T-cell (primary cell): ENCODE measurements around the gene SF3A1. TPM values are rescaled to one million over a fixed set of nuclear protein-coding genes. Genes with fewer than 3 reads are reported as not detected.
"Not testable (repeated sequence)": the region's sequence is repeated elsewhere in the genome, so short reads cannot be mapped to it uniquely, and the experiment has no call there.

Source experiments
- ATAC-seq, 4 experiments: fragments of 200-7000 bp in 3 of 4; fragments of 150-1000 bp in 1 of 4; cut with Tn5 transposase; replicated peaks in 1 of 4; 1 replicate in 3 of 4; 2 replicates in 1 of 4; pipeline ENCODE4 v1.10.0; 2021; ENCODE audit warnings: moderate library complexity in 3 of 4, mild to moderate bottlenecking in 2 of 4, moderate number of reproducible peaks in 1 of 4
- CTCF ChIA-PET, 2 donors: fragments of 300-600 bp; sonication (Branson Sonifier 250); formaldehyde crosslinking; loops; one replicate each; lab custom pipeline; 2022; ENCODE audit warnings: antibody characterized with exemption in 2 of 2; lab: Charles Lee
- POLR2A ChIA-PET, 2 donors: fragments of 300-600 bp; sonication (Branson Sonifier 250); formaldehyde crosslinking; loops; one replicate each; lab custom pipeline; 2022; ENCODE audit warnings: antibody characterized with exemption in 2 of 2; lab: Charles Lee
- DNase-seq, 35 experiments: peaks; one replicate each; pipeline versions ENCODE4 v3.0.0 to v3.0.0-alpha.2; 2013 to 2023
- H3K27ac ChIP-seq: one replicate; pipeline ENCODE4 v1.5.1; 2013; ENCODE audit warnings: low read length
- H3K27me3 ChIP-seq, 2 experiments: replicated peaks in 1 of 2; 1 replicate in 1 of 2; 2 replicates in 1 of 2; pipeline versions ENCODE4 v1.6.1 to v1.7.0; 2013; ENCODE audit warnings: low read length in 1 of 2, mixed read lengths in 1 of 2; ENCODE audit not compliant: control insufficient read depth in 2 of 2, insufficient read depth in 2 of 2; ENCODE audit errors: extremely low read depth in 1 of 2
- H3K36me3 ChIP-seq, 2 donors: 1 replicate in 1 of 2; 2 replicates in 1 of 2; pipeline versions ENCODE4 v1.6.1 to v1.7.0; 2013; ENCODE audit warnings: low read length in 1 of 2; ENCODE audit not compliant: control insufficient read depth in 2 of 2, insufficient read depth in 1 of 2; ENCODE audit errors: extremely low read depth in 1 of 2
- H3K4me1 ChIP-seq, 2 experiments: 1 replicate in 1 of 2; 2 replicates in 1 of 2; pipeline versions ENCODE4 v1.6.1 to v1.7.0; 2013; ENCODE audit warnings: low read length in 2 of 2, mixed read lengths in 1 of 2; ENCODE audit not compliant: insufficient read depth in 2 of 2, control insufficient read depth in 1 of 2; ENCODE audit errors: extremely low read depth in 1 of 2
- H3K4me3 ChIP-seq, 2 donors: 1 replicate in 1 of 2; 2 replicates in 1 of 2; pipeline versions ENCODE4 v1.5.1 to v1.7.0; 2013; ENCODE audit warnings: mild to moderate bottlenecking in 2 of 2, low read length in 1 of 2, moderate library complexity in 1 of 2; ENCODE audit not compliant: control insufficient read depth in 1 of 2; ENCODE audit errors: extremely low read depth in 1 of 2
- H3K9me3 ChIP-seq: 2 replicates; pipeline ENCODE4 v1.7.0; 2013
- H3K27ac Mint-ChIP-seq, 2 donors: one replicate each; pipeline ENCODE4 v1.8.0; 2020 to 2021; ENCODE audit warnings: mild to moderate bottlenecking in 2 of 2, mixed read lengths in 2 of 2
- H3K27me3 Mint-ChIP-seq, 2 donors: one replicate each; pipeline ENCODE4 v1.8.0; 2021 to 2022; ENCODE audit warnings: mixed read lengths in 2 of 2
- H3K36me3 Mint-ChIP-seq: one replicate; pipeline ENCODE4 v1.8.0; 2021; ENCODE audit warnings: mixed read lengths
- H3K4me1 Mint-ChIP-seq, 3 donors: one replicate each; pipeline ENCODE4 v1.8.0; 2020 to 2022; ENCODE audit warnings: mixed read lengths in 3 of 3, mild to moderate bottlenecking in 1 of 3
- H3K4me3 Mint-ChIP-seq, 3 donors: one replicate each; pipeline ENCODE4 v1.8.0; 2020 to 2022; ENCODE audit warnings: mild to moderate bottlenecking in 3 of 3, mixed read lengths in 3 of 3, moderate library complexity in 3 of 3
- H3K9me3 Mint-ChIP-seq, 3 donors: one replicate each; pipeline ENCODE4 v1.8.0; 2020 to 2022; ENCODE audit warnings: mixed read lengths in 3 of 3
- WGBS: methylation state at CpG from one replicate; pipeline ENCODE4 v1.1.5; 2013; ENCODE audit warnings: missing lambda C conversion rate; ENCODE audit not compliant: insufficient coverage; 5-methylcytosine and 5-hydroxymethylcytosine counted together
- total RNA-seq, 35 experiments: library from RNA in 6 of 35; stranded (reverse) in 6 of 35; fragments of 120-200 nt in 1 of 35; gene quantifications; one replicate each; pipeline versions ENCODE4 v1.2.1 to v1.2.4 and lab custom pipeline; 2013 to 2026

SF3A1 gene
- total RNA-seq, 5 donors from 2014 or later (not counting 1 experiment from before 2014, with no cell fraction given): 272 to 323 (median 292) TPM

DNA sequence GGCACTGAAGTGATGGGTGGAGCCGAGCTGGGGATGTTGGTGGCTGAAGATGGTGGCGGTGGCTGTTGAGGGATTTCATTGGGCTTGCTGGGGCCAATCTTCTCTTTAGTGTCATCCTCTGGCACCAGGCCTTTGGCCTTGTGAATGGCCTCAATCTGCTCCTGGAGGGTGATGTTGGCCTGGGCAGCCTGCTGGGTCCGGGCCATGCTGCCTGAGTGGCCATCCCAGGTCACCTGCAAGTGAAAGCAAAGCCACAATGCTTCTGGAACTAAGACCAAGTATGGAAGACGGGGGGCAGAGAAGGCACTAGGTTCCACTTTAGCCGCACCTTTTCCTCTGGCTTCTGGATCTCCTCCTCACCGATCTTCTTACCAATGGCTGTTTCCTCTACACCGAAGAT, 17.9 kb downstream of the SF3A1 start:
- Mint-ChIP-seq H3K36me3 (peaks cover 76% of the 10 kb centered on the region), H3K4me1 (peaks cover 0 to 2% (median 0%) of the 10 kb centered on the region in 3 donors), H3K27me3 (no peaks in the 10 kb centered on the region), H3K4me3 (no peak overlapping the region), H3K27ac (no peak overlapping the region), H3K9me3 (no peaks in the 10 kb centered on the region)
- Histone ChIP-seq H3K4me1 (no peaks in the 10 kb centered on the region), H3K4me3 (no peak overlapping the region), H3K9me3 (no peaks in the 10 kb centered on the region), H3K27me3 (no peaks in the 10 kb centered on the region), H3K36me3 (peaks cover 45 to 99% of the 10 kb centered on the region in 2 donors), H3K27ac (no peak overlapping the region)
- POLR2A ChIA-PET: interaction anchor here in 1 of 2 donors (0.6 kb wide), 1 partner anchor 1001 kb away, joined by 3 read pairs; no protein-coding TSS in a partner anchor
- CTCF ChIA-PET: no interaction called here
- WGBS: 98% methylated on average over 7 of the region's 7 CpGs
- ATAC-seq: no peak
- DNase-seq: no peak

- H3K4me1 ChIP-seq, H3K4me3 Mint-ChIP-seq, H3K27ac ChIP-seq, H3K4me3 ChIP-seq, H3K27me3 ChIP-seq, H3K4me1 Mint-ChIP-seq, DNase-seq, H3K27ac Mint-ChIP-seq, H3K9me3 Mint-ChIP-seq, ATAC-seq, H3K27me3 Mint-ChIP-seq, H3K9me3 ChIP-seq: not testable (repeated sequence)
- ChIA-PET POLR2A (interaction anchor here in 1 of 2 donors (0.6 kb wide), 2 partner anchors 87 to 1001 kb away, joined by 3 read pairs; no protein-coding TSS in a partner anchor), CTCF (interaction anchor here in 1 of 2 donors (0.7 kb wide), 1 partner anchor 50 kb away, joined by 6 read pairs; no protein-coding TSS in a partner anchor)
- peaks cover 46 to 99% of the 10 kb centered on the region in 2 donors for H3K36me3 ChIP-seq
- WGBS: 100% methylated on average over 6 of the region's 9 CpGs
- peaks cover 79% of the 10 kb centered on the region for H3K36me3 Mint-ChIP-seq
These were observed 18.4 kb downstream of the SF3A1 start for GRCh38 chr22:30338341-30338740.

DNA sequence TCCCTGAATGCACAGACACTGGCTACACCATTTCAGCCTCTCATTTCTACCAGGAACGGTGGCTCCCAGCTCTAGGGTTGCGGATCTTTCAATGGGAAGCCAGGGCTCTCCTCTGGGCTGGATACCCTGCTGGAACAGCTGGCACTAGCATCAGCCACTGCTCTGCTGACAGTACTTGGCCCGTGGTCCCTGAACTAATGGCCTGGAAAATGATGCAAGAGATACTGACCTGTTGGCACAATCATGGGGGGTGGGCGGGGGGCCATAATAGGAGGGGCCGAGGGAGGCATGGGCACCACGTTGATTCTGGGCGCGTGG, 19.3 kb downstream of the SF3A1 start:
- no peak for DNase-seq
- no peak for ATAC-seq
- H3K4me3 ChIP-seq: no peak overlapping the region
- peaks cover 46 to 99% of the 10 kb centered on the region in 2 donors for H3K36me3 ChIP-seq
- Mint-ChIP-seq H3K27me3 (no peaks in the 10 kb centered on the region), H3K4me3 (no peak overlapping the region), H3K36me3 (peaks cover 72% of the 10 kb centered on the region), H3K9me3 (no peaks in the 10 kb centered on the region), H3K4me1 (peaks cover 0 to 4% (median 1%) of the 10 kb centered on the region in 3 donors), H3K27ac (no peak overlapping the region)
- H3K9me3 ChIP-seq: no peaks in the 10 kb centered on the region
- POLR2A ChIA-PET: no interaction called here
- no peaks in the 10 kb centered on the region for H3K27me3 ChIP-seq
- CTCF ChIA-PET: no interaction called here
- no peak overlapping the region for H3K27ac ChIP-seq
- H3K4me1 ChIP-seq: no peaks in the 10 kb centered on the region
- WGBS: 100% methylated on average over 7 of the region's 8 CpGs

- WGBS: 100% methylated on average over 4 of the region's 4 CpGs
- Mint-ChIP-seq H3K4me3 (no peak overlapping the region), H3K9me3 (no peaks in the 10 kb centered on the region), H3K27me3 (no peaks in the 10 kb centered on the region), H3K36me3 (peaks cover 66% of the 10 kb centered on the region), H3K27ac (peak overlapping the region in 1 of 2 donors; percentile 16), H3K4me1 (peaks cover 0 to 4% (median 1%) of the 10 kb centered on the region in 3 donors)
- ChIA-PET CTCF (interaction anchor here in 1 of 2 donors (1.1 kb wide), 1 partner anchor 13 kb away, joined by 3 read pairs; no protein-coding TSS in a partner anchor), POLR2A (interaction anchor here in 1 of 2 donors (0.6 kb wide), 1 partner anchor 67 kb away, joined by 4 read pairs; no protein-coding TSS in a partner anchor)
- Histone ChIP-seq H3K36me3 (peaks cover 41 to 98% of the 10 kb centered on the region in 2 donors), H3K27me3 (no peaks in the 10 kb centered on the region), H3K4me1 (no peaks in the 10 kb centered on the region), H3K9me3 (no peaks in the 10 kb centered on the region), H3K4me3 (no peak overlapping the region), H3K27ac (no peak overlapping the region)
- no peak for ATAC-seq
- no peak for DNase-seq
These were observed 19.8 kb downstream of the SF3A1 start for GRCh38 chr22:30336752-30337460.

DNA sequence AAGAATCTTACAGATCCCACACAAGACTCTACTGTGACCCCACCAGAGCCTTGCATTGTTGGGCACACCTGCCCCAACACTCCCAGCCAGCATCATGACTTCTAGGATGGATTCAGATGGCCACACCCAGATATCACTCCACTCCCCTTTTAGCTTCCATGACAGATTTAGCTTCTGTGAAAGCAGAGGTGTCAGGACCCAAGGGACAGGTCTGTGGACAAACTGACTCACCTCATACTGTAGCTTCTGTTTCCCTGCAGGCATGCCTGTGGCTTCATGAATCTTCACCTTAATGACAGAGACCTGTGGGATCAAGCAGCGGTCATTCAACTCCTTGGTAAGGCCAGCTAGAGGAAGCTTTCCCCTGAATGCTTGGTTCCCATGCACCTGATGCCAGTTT, 21.5 kb downstream of the SF3A1 start:
- ChIA-PET CTCF (no interaction called here), POLR2A (interaction anchor here in 1 of 2 donors (1.4 kb wide), 1 partner anchor 15 kb away, joined by 3 read pairs; no protein-coding TSS in a partner anchor)
- 100% methylated on average over 1 of the region's 1 CpG for WGBS
- no peak overlapping the region for H3K4me3 Mint-ChIP-seq
- H3K27ac Mint-ChIP-seq: peak overlapping the region in 1 of 2 donors; percentile 66
- H3K36me3 Mint-ChIP-seq: peaks cover 56% of the 10 kb centered on the region
- Histone ChIP-seq H3K27me3 (no peaks in the 10 kb centered on the region), H3K9me3 (no peaks in the 10 kb centered on the region), H3K27ac (no peak overlapping the region), H3K4me3 (no peak overlapping the region), H3K4me1 (no peaks in the 10 kb centered on the region), H3K36me3 (peaks cover 32 to 84% of the 10 kb centered on the region in 2 donors)
- ATAC-seq: no peak
- H3K9me3 Mint-ChIP-seq: no peaks in the 10 kb centered on the region
- H3K27me3 Mint-ChIP-seq: no peaks in the 10 kb centered on the region
- peaks cover 0 to 4% (median 1%) of the 10 kb centered on the region in 3 donors for H3K4me1 Mint-ChIP-seq
- DNase-seq: no peak

- no peak for ATAC-seq
- CTCF ChIA-PET: no interaction called here
These were observed 22.0 kb downstream of the SF3A1 start for GRCh38 chr22:30334646-30335045.

More at GRCh38 chr22:30334646-30335045, 22.0 kb downstream of the SF3A1 start:
- DNase-seq: no peak
- Mint-ChIP-seq H3K27ac (peak overlapping the region; percentile 15 to 66), H3K4me1 (peaks cover 0 to 4% (median 1%) of the 10 kb centered on the region in 3 donors), H3K36me3 (peaks cover 51% of the 10 kb centered on the region), H3K4me3 (no peak overlapping the region), H3K27me3 (no peaks in the 10 kb centered on the region), H3K9me3 (no peaks in the 10 kb centered on the region)
- POLR2A ChIA-PET: interaction anchor here in 1 of 2 donors (1.4 kb wide), 1 partner anchor 15 kb away, joined by 3 read pairs; no protein-coding TSS in a partner anchor
- Histone ChIP-seq H3K27me3 (no peaks in the 10 kb centered on the region), H3K9me3 (no peaks in the 10 kb centered on the region), H3K27ac (no peak overlapping the region), H3K36me3 (peaks cover 26 to 81% of the 10 kb centered on the region in 2 donors), H3K4me1 (no peaks in the 10 kb centered on the region), H3K4me3 (no peak overlapping the region)
- WGBS: 100% methylated on average over 1 of the region's 4 CpGs
